Activated CD4-positive, alpha-beta memory T cell treated with anti-CD3 and anti-CD28 coated beads, Interleukin-2, amount 10 ng/mL, durations not matched to agents 7 days and 5 days (primary cell): ENCODE data around the gene MVP. TPM values are rescaled to one million over a fixed set of nuclear protein-coding genes. Genes with fewer than 3 reads are reported as not detected.
"Not testable (repeated sequence)": the region's sequence is repeated elsewhere in the genome, so short reads cannot be mapped to it uniquely, and the experiment has no call there.

Source experiments
- CTCF ChIA-PET: fragments of 350-600 bp; sonication (Branson Sonifier 250); formaldehyde crosslinking; loops from one replicate; lab custom pipeline; 2021; ENCODE audit warnings: antibody characterized with exemption, inconsistent platforms; lab: Charles Lee
- POLR2A ChIA-PET: fragments of 350-600 bp; sonication (Branson Sonifier 250); formaldehyde crosslinking; loops from one replicate; lab custom pipeline; 2021; ENCODE audit warnings: antibody characterized with exemption; lab: Charles Lee
- DNase-seq: peaks from one replicate; pipeline ENCODE4 v3.0.0-alpha.2; 2020
- H3K27ac Mint-ChIP-seq: one replicate; pipeline ENCODE4 v1.8.0; 2021; ENCODE audit warnings: mild to moderate bottlenecking, mixed read lengths
- H3K27me3 Mint-ChIP-seq: one replicate; pipeline ENCODE4 v1.8.0; 2021; ENCODE audit warnings: mixed read lengths
- H3K36me3 Mint-ChIP-seq: one replicate; pipeline ENCODE4 v1.8.0; 2021; ENCODE audit warnings: low read depth, mixed read lengths
- H3K4me1 Mint-ChIP-seq: one replicate; pipeline ENCODE4 v1.8.0; 2021; ENCODE audit warnings: mixed read lengths
- H3K4me3 Mint-ChIP-seq: one replicate; pipeline ENCODE4 v1.8.0; 2021; ENCODE audit warnings: mild to moderate bottlenecking, mixed read lengths
- H3K9me3 Mint-ChIP-seq: one replicate; pipeline ENCODE4 v1.8.0; 2021; ENCODE audit warnings: mixed read lengths
- total RNA-seq, 2 experiments: library from RNA; stranded (reverse); gene quantifications; one replicate each; pipeline ENCODE4 v1.2.3, GENCODE V29; 2021

The MVP gene
- total RNA-seq, 2 experiments from 2014 or later = 167 TPM

- DNase-seq = peak; percentile 100
- peaks cover 48% of the 10 kb centered on the region for H3K4me1 Mint-ChIP-seq
- H3K9me3 Mint-ChIP-seq = no peaks in the 10 kb centered on the region
- H3K36me3 Mint-ChIP-seq = peaks cover 40% of the 10 kb centered on the region
- peak within 1 kb of the TSS; percentile 95 for H3K27ac Mint-ChIP-seq
- ChIA-PET CTCF (interaction anchor here (0.6 to 4.8 kb wide), 29 partner anchors 8 to 265 kb away, joined by 3 to 68 read pairs (median 5); partner anchors contain the start of genes C16orf54, KCTD13, MAZ and MVP), POLR2A (interaction anchor here (0.8 to 13.0 kb wide), 33 partner anchors 14 to 395 kb away, joined by 3 to 260 read pairs (median 6); partner anchors contain the start of genes C16orf54, CORO1A, KCTD13 and MAZ)
- H3K27me3 Mint-ChIP-seq = no peaks in the 10 kb centered on the region
- H3K4me3 Mint-ChIP-seq = peak within 1 kb of the TSS; percentile 100
Measured at GRCh38 chr16:29790183-29790948, 29.9 kb upstream of the MVP start, which contains the start of gene KIF22. Gene KIF22, plus strand, starts transcription at chr16:29790751. Its CDS starts 9 bp downstream, at chr16:29790760.

GRCh38 chr16:29790949-29791844 lies 29.1 kb upstream of the MVP start:
- peak overlapping the region; percentile 100 for H3K4me3 Mint-ChIP-seq
- CTCF ChIA-PET = interaction anchor here (0.6 to 4.8 kb wide), 23 partner anchors 7 to 240 kb away, joined by 3 to 68 read pairs (median 5); partner anchors contain the start of genes C16orf54, KCTD13, MAZ and MVP
- DNase-seq = no peak
- POLR2A ChIA-PET = interaction anchor here (0.6 to 13.0 kb wide), 29 partner anchors 13 to 891 kb away, joined by 3 to 260 read pairs (median 7); partner anchors contain the start of genes C16orf54, CORO1A, HIRIP3 and KCTD13
- no peaks in the 10 kb centered on the region for H3K27me3 Mint-ChIP-seq
- H3K27ac Mint-ChIP-seq = peak overlapping the region; percentile 95
- H3K36me3 Mint-ChIP-seq = peaks cover 48% of the 10 kb centered on the region
- peaks cover 46% of the 10 kb centered on the region for H3K4me1 Mint-ChIP-seq
- no peaks in the 10 kb centered on the region for H3K9me3 Mint-ChIP-seq

GRCh38 chr16:29791845-29792807 lies 28.1 kb upstream of the MVP start:
- Mint-ChIP-seq H3K36me3 (peaks cover 57% of the 10 kb centered on the region), H3K4me1 (peaks cover 49% of the 10 kb centered on the region), H3K27me3 (no peaks in the 10 kb centered on the region), H3K27ac (peak overlapping the region; percentile 95), H3K9me3 (no peaks in the 10 kb centered on the region), H3K4me3 (peak overlapping the region; percentile 100)
- no peak for DNase-seq
- CTCF ChIA-PET = interaction anchor here (0.9 to 4.8 kb wide), 7 partner anchors 12 to 101 kb away, joined by 3 to 68 read pairs (median 16); partner anchors contain the start of genes C16orf54, MAZ and PAGR1
- POLR2A ChIA-PET = interaction anchor here (0.6 to 13.0 kb wide), 11 partner anchors 12 to 892 kb away, joined by 3 to 260 read pairs (median 25); partner anchors contain the start of genes C16orf54, HIRIP3, KCTD13 and MAZ

DNA sequence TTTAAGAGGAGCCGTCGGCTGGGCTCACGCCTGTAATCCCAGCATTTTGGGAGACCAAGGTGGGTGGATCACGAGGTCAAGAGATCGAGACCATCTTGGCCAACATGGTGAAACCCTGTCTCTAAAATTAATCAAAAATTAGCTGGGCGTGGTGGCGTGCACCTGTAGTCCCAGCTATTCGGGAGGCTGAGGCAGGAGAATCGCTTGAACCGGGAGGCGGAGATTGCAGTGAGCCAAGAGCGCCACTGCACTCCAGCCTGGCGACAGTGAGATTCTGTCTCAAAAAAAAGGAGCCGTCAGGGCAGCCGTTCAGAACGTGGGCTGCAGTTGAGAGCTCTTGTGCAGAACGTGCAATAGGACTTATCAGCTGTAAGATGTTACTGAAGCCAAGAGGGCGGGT lies 27.1 kb upstream of the MVP start:
- H3K27ac Mint-ChIP-seq, H3K27me3 Mint-ChIP-seq, DNase-seq, H3K9me3 Mint-ChIP-seq: not testable (repeated sequence)
- peaks cover 66% of the 10 kb centered on the region for H3K36me3 Mint-ChIP-seq
- H3K4me1 Mint-ChIP-seq = peaks cover 46% of the 10 kb centered on the region
- CTCF ChIA-PET = interaction anchor here (0.6 to 0.9 kb wide), 2 partner anchors 8 to 263 kb away, joined by 3 to 4 read pairs; no protein-coding TSS in a partner anchor
- H3K4me3 Mint-ChIP-seq = peak overlapping the region; percentile 100
- POLR2A ChIA-PET = interaction anchor here (1.6 to 13.0 kb wide), 3 partner anchors 11 to 26 kb away, joined by 4 to 260 read pairs (median 29); partner anchors contain the start of genes MAZ, MVP and PAGR1

DNA sequence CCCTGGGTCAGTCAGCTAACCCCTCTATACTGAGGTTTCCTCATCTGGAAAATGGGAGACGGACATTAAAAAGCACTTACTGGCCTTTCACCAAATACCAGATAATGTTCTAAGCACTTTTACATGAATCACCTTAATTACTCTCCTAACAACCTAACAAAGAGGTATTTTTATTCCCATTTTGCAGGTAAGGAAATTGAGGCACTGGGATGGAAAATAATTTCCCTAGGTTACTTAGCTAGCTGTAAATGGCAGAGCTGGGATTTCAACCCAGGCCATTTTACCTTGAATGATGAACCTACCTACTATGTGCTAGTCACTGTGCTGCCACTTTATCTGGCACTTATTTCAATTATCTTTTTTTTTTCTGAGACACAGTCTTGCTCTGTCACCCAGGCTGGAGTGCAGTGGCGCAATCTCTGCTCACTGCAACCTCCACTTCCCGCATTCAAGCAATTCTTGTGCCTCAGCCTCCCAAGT lies 26.0 kb upstream of the MVP start:
- Mint-ChIP-seq H3K9me3 (no peaks in the 10 kb centered on the region), H3K36me3 (peaks cover 76% of the 10 kb centered on the region), H3K4me1 (peaks cover 43% of the 10 kb centered on the region), H3K4me3 (no peak overlapping the region), H3K27ac (peak overlapping the region; percentile 5), H3K27me3 (no peaks in the 10 kb centered on the region)
- ChIA-PET POLR2A (interaction anchor here (1.0 to 13.0 kb wide), 5 partner anchors 10 to 179 kb away, joined by 3 to 260 read pairs (median 3); partner anchors contain the start of genes MAZ and PAGR1), CTCF (interaction anchor here (0.8 to 1.2 kb wide), 4 partner anchors 10 to 102 kb away, joined by 3 to 4 read pairs (median 3); partner anchors contain the start of gene MVP)
- DNase-seq = no peak

- H3K27ac Mint-ChIP-seq = peak overlapping the region; percentile 95
- CTCF ChIA-PET = interaction anchor here (1.5 to 2.5 kb wide), 2 partner anchors 12 to 14 kb away, joined by 3 to 9 read pairs; partner anchors contain the start of genes KIF22 and PAGR1
Measured at GRCh38 chr16:29802416-29802935, 17.8 kb upstream of the MVP start.

DNA sequence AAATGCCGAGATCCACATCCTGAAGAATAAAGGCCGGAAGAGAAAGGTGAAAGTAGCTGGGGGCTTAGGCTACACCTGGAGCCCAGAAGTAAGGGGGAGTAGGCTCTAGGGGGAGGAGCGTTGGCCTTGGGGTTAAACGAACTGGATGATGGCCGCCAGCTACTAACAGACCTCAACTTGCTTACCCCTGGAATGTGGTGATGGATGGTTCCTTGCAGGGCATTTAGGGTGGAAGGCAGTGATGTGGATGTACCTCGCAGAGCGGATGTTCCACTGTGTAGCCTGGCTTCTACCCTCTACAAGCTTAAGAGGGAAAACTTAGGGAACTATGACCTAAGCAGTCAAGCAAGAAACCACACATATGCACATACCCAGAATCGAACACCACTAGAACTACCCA lies 16.2 kb upstream of the MVP start:
- Mint-ChIP-seq H3K27ac (peak overlapping the region; percentile 95), H3K4me1 (peaks cover 34% of the 10 kb centered on the region), H3K27me3 (no peaks in the 10 kb centered on the region), H3K36me3 (peaks cover 63% of the 10 kb centered on the region), H3K9me3 (no peaks in the 10 kb centered on the region), H3K4me3 (peak overlapping the region; percentile 87)
- CTCF ChIA-PET = interaction anchor here (0.8 to 1.8 kb wide), 10 partner anchors 9 to 228 kb away, joined by 3 to 15 read pairs (median 6); partner anchors contain the start of genes KIF22 and PAGR1
- DNase-seq = no peak
- POLR2A ChIA-PET = interaction anchor here (0.8 to 10.8 kb wide), 12 partner anchors 14 to 170 kb away, joined by 3 to 260 read pairs (median 4); partner anchors contain the start of genes C16orf54, KIF22, MVP and PAGR1

More at GRCh38 chr16:29802416-29802935, 17.8 kb upstream of the MVP start:
- Mint-ChIP-seq H3K4me3 (peak overlapping the region; percentile 13), H3K9me3 (no peaks in the 10 kb centered on the region), H3K36me3 (peaks cover 63% of the 10 kb centered on the region), H3K27me3 (no peaks in the 10 kb centered on the region), H3K4me1 (peaks cover 22% of the 10 kb centered on the region)
- POLR2A ChIA-PET = interaction anchor here (0.9 to 10.8 kb wide), 5 partner anchors 13 to 192 kb away, joined by 3 to 260 read pairs (median 86); partner anchors contain the start of genes KIF22, MVP and PAGR1
- DNase-seq = no peak

DNA sequence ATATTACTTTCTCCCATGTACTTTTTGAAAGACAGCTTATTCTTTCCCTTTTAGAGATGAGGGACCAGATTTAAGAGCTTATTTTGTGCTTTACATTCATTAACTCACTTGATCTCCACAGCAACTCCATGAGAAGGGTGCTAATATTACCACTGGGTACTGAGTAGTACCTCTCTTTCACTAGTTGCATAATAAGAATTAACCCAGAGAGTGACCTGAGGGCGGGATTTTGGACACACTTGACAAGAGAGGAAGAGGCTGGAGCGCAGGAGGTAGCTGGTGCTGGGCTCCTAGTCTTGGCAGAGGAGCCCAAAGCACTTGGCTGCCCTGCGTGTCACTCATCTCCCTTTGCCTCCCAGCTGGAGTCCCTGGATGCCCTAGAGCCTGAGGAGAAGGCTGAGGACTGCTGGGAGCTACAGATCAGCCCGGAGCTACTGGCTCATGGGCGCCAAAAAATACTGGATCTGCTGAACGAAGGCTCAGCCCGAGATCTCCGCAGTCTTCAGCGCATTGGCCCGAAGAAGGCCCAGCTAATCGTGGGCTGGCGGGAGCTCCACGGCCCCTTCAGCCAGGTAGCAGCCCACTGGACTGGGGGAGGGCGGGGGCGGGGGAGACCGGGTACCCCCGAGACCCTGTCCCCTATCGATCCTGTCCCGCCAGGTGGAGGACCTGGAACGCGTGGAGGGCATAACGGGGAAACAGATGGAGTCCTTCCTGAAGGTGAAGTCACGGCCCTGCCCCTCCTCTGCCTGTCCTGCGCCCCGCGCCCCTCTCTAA lies 15.6 kb upstream of the MVP start:
- DNase-seq = no peak
- H3K27ac Mint-ChIP-seq = peak overlapping the region; percentile 98
- ChIA-PET CTCF (interaction anchor here (0.8 to 1.8 kb wide), 10 partner anchors 9 to 228 kb away, joined by 3 to 15 read pairs (median 6); partner anchors contain the start of genes KIF22 and PAGR1), POLR2A (interaction anchor here (0.8 to 10.8 kb wide), 12 partner anchors 13 to 169 kb away, joined by 3 to 260 read pairs (median 4); partner anchors contain the start of genes C16orf54, KIF22, MVP and PAGR1)
- H3K36me3 Mint-ChIP-seq = peaks cover 63% of the 10 kb centered on the region
- peak overlapping the region; percentile 87 for H3K4me3 Mint-ChIP-seq
- no peaks in the 10 kb centered on the region for H3K9me3 Mint-ChIP-seq
- no peaks in the 10 kb centered on the region for H3K27me3 Mint-ChIP-seq
- peaks cover 39% of the 10 kb centered on the region for H3K4me1 Mint-ChIP-seq

GRCh38 chr16:29805232-29806098 lies 14.8 kb upstream of the MVP start:
- DNase-seq = peak; percentile 98
- peak overlapping the region; percentile 98 for H3K27ac Mint-ChIP-seq
- H3K9me3 Mint-ChIP-seq = no peaks in the 10 kb centered on the region
- H3K36me3 Mint-ChIP-seq = peaks cover 66% of the 10 kb centered on the region
- H3K4me1 Mint-ChIP-seq = peaks cover 47% of the 10 kb centered on the region
- H3K4me3 Mint-ChIP-seq = peak overlapping the region; percentile 87
- no peaks in the 10 kb centered on the region for H3K27me3 Mint-ChIP-seq
- POLR2A ChIA-PET = interaction anchor here (1.5 to 10.8 kb wide), 8 partner anchors 12 to 378 kb away, joined by 3 to 260 read pairs (median 20); partner anchors contain the start of genes C16orf54, CORO1A, KIF22 and MVP
- CTCF ChIA-PET = interaction anchor here (0.5 to 3.7 kb wide), 6 partner anchors 10 to 227 kb away, joined by 3 to 22 read pairs (median 9); partner anchors contain the start of genes KIF22 and PAGR1
